ENCODE data around the gene PKD1.
A peak's percentile ranks its signal among the peaks of the same experiment; 100 is the strongest.

Gene PKD1

GRCh38 chr16:2061023-2061422, 74.7 kb downstream of the PKD1 start:
- H3K4me3 ChIP-seq (ENCODE audit: control insufficient read depth, low read depth, low read length) = no peak overlapping the region
- no peak for DNase-seq (ENCODE audit: low read depth)
- no peak for TF ChIP-seq CTCF (IDR thresholded peaks at IDR 0.05; ENCODE audit: control insufficient read depth, insufficient read depth, low read depth, low read length, missing control alignments)

- no peak overlapping the region for H3K4me3 ChIP-seq (ENCODE audit: control insufficient read depth, low read depth, low read length)
- no peak for DNase-seq (ENCODE audit: low read depth)
- no peak for TF ChIP-seq CTCF (IDR thresholded peaks at IDR 0.05; ENCODE audit: control insufficient read depth, insufficient read depth, low read depth, low read length, missing control alignments)
Observed at GRCh38 chr16:2060346-2060745, 75.4 kb downstream of the PKD1 start.

- H3K4me3 ChIP-seq (ENCODE audit: control insufficient read depth, low read depth, low read length) = no peak overlapping the region
- no peak for DNase-seq (ENCODE audit: low read depth)
- no peak for TF ChIP-seq CTCF (IDR thresholded peaks at IDR 0.05; ENCODE audit: control insufficient read depth, insufficient read depth, low read depth, low read length, missing control alignments)
Observed at GRCh38 chr16:2058872-2059271, 76.8 kb downstream of the PKD1 start.

- TF ChIP-seq CTCF (IDR thresholded peaks at IDR 0.05; ENCODE audit: control insufficient read depth, insufficient read depth, low read depth, low read length, missing control alignments) = no peak
- no peak for DNase-seq (ENCODE audit: low read depth)
- H3K4me3 ChIP-seq (ENCODE audit: control insufficient read depth, low read depth, low read length) = no peak overlapping the region
Observed at GRCh38 chr16:2058420-2058819, 77.3 kb downstream of the PKD1 start.

- no peak overlapping the region for H3K4me3 ChIP-seq (ENCODE audit: control insufficient read depth, low read depth, low read length)
- no peak for DNase-seq (ENCODE audit: low read depth)
- no peak for TF ChIP-seq CTCF (IDR thresholded peaks at IDR 0.05; ENCODE audit: control insufficient read depth, insufficient read depth, low read depth, low read length, missing control alignments)
Observed at GRCh38 chr16:2057438-2057837, 78.3 kb downstream of the PKD1 start.

GRCh38 chr16:2056681-2057407, 78.9 kb downstream of the PKD1 start:
- peak; percentile 10 for TF ChIP-seq CTCF (IDR thresholded peaks at IDR 0.05; ENCODE audit: control insufficient read depth, insufficient read depth, low read depth, low read length, missing control alignments)
- no peak for DNase-seq (ENCODE audit: low read depth)
- H3K4me3 ChIP-seq (ENCODE audit: control insufficient read depth, low read depth, low read length) = no peak overlapping the region

Measured in AG09309 (cell line).